ENCODE measurements around the gene PITPNB.

The PITPNB gene

GRCh38 chr22:27845644-27846043 lies 73.4 kb downstream of the PITPNB start:
- H3K4me3 Mint-ChIP-seq, result no peak overlapping the region
- DNase-seq (no peak), ATAC-seq (no peak)
- H3K27me3 Mint-ChIP-seq, result no peaks in the 10 kb centered on the region
- H3K36me3 Mint-ChIP-seq (ENCODE audit: low read depth), result peaks cover 29% of the 10 kb centered on the region
- H3K4me1 Mint-ChIP-seq, result no peaks in the 10 kb centered on the region
- no peak overlapping the region for H3K27ac Mint-ChIP-seq
- no peaks in the 10 kb centered on the region for H3K9me3 Mint-ChIP-seq

DNA sequence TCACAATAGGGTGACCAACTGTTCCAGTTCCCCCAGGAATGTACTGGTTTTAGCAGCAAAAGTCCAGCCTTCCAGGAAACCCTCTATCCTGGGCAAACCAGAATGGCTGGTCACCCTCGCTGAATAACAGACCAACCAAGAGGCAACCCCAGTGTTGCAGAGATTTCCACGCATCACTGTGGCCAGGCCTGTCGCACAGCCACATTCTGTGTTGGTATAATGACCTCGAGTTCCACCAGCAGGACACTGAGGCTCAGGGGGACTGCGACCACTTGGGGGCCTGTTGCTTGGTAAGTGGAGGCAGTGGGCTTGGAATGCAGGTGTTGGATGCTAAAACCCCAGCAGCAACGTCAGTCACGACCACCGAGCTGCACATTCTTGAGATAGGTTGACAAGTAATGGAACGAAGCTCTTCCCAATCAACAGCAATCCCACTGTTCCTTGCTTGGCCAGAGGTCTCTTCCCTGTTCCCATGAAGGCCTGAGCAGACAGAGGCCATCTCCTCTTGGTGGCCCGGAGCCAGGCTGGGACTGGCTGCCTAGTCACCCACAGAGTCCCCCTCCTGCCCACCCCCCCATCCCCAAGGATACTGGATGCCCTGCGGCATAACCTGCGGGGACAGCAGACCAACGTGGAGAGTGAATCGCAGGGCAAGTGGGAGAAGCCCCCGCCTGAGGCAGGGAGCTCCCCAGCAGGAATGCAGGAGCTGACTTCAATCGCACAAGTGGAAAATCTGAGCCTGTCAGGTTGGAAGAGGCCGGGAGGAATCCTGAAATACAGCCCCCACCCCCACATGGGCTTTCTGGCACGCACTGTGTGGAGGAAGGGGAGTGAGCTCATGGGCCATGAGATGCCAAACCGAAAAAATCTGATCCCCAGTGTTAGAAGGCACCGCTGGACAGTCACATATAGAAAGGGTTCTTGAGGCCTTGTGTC lies 74.1 kb downstream of the PITPNB start:
- ATAC-seq, result no peak
- H3K9me3 Mint-ChIP-seq, result no peaks in the 10 kb centered on the region

GRCh38 chr22:27844256-27844655 lies 74.8 kb downstream of the PITPNB start:
- ATAC-seq (no peak), DNase-seq (no peak)
- Mint-ChIP-seq H3K4me1 (no peaks in the 10 kb centered on the region), H3K36me3 (ENCODE audit: low read depth) (peaks cover 27% of the 10 kb centered on the region), H3K27me3 (no peaks in the 10 kb centered on the region), H3K4me3 (no peak overlapping the region), H3K9me3 (no peaks in the 10 kb centered on the region), H3K27ac (no peak overlapping the region)

More for the DNA sequence above, 74.1 kb downstream of the PITPNB start:
- no peak for DNase-seq
- Mint-ChIP-seq H3K27me3 (no peaks in the 10 kb centered on the region), H3K27ac (no peak overlapping the region), H3K4me3 (no peak overlapping the region), H3K36me3 (ENCODE audit: low read depth) (peaks cover 27% of the 10 kb centered on the region), H3K4me1 (no peaks in the 10 kb centered on the region)

DNA sequence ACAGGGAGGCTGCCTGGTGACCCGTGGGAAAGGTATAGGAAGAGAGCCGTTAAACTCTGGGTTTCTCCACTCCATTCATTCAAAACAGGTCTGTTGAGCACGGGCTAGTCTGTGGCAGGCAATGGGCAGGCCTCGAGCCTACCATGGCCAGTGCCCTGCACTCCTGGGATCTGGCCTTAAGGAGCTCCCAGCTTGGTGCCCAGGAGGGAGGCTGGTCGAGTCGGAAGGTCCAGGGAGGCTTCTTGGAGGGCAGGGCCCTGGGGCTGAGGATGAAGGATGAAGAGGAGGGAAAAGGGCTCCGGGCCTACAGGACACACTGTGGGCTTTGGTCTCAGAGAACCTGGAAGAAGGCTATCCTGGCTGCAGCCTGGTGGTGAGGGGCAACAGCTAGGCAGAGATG lies 75.6 kb downstream of the PITPNB start:
- Mint-ChIP-seq H3K27ac (no peak overlapping the region), H3K36me3 (ENCODE audit: low read depth) (peaks cover 26% of the 10 kb centered on the region), H3K27me3 (no peaks in the 10 kb centered on the region), H3K4me1 (no peaks in the 10 kb centered on the region), H3K9me3 (no peaks in the 10 kb centered on the region), H3K4me3 (no peak overlapping the region)
- DNase-seq, result no peak
- no peak for ATAC-seq

DNA sequence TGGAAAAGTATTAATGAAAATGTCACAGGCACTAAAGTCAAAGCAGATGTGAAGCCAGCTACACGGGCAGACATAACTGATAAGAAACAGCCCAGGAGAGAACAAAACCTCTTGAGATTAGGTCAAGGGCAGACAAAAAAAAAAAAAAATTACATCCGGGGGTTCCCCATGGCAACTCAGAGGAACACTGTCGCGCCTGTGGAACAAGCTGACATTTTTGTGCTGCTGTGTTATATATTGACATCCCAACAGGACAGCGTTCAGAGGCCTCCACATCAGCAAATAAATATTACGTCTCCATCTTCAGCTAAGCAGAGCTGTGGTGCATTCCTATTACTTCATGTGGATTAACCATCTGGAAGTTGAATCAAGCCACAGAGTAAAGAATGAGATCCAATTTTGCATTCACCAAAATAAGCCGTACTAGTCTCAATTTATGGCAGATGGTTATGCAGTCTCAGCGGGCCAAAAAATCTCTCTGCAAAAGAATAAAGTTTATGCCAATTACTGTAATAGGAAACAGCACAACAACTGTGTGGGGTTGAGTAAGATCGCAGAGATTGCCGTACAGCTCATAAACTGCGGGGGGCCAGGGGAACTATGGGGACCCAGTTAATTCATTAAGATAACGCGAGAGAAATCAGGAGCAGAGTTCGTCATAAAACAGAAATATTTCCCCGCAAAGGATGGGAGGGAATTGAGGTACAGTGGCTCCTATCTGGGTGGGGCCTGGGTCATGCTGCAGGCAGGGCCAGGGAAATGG lies 76.2 kb downstream of the PITPNB start:
- ATAC-seq (no peak), DNase-seq (no peak)
- peaks cover 3% of the 10 kb centered on the region for H3K9me3 Mint-ChIP-seq
- H3K4me1 Mint-ChIP-seq, result no peaks in the 10 kb centered on the region
- H3K4me3 Mint-ChIP-seq, result no peak overlapping the region
- H3K27ac Mint-ChIP-seq, result peak overlapping the region; percentile 45
- peaks cover 22% of the 10 kb centered on the region for H3K36me3 Mint-ChIP-seq (ENCODE audit: low read depth)
- H3K27me3 Mint-ChIP-seq, result no peaks in the 10 kb centered on the region

DNA sequence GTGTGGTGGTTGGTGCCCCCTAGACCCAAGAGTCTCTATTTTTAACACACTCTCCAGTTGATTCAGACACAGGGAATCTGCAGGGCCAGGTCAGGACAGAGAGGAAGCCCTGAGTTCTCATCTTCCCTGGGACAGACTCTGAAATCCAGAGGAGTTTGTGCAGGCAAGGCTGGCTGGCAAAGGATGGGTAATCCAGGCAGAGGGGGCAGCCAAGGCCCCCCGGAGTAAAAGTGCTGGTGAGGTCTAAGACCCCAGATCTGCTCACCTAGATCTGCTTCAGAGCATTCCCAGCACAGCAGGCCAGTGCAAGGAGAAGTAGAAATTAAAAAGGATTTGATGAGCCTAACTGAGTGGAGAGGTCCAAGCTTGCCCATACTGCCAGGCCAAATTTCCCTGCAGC lies 76.9 kb downstream of the PITPNB start:
- Mint-ChIP-seq H3K4me3 (no peak overlapping the region), H3K27ac (no peak overlapping the region), H3K9me3 (peaks cover 7% of the 10 kb centered on the region), H3K27me3 (no peaks in the 10 kb centered on the region), H3K4me1 (no peaks in the 10 kb centered on the region), H3K36me3 (ENCODE audit: low read depth) (peaks cover 22% of the 10 kb centered on the region)
- no peak for ATAC-seq
- no peak for DNase-seq

DNA sequence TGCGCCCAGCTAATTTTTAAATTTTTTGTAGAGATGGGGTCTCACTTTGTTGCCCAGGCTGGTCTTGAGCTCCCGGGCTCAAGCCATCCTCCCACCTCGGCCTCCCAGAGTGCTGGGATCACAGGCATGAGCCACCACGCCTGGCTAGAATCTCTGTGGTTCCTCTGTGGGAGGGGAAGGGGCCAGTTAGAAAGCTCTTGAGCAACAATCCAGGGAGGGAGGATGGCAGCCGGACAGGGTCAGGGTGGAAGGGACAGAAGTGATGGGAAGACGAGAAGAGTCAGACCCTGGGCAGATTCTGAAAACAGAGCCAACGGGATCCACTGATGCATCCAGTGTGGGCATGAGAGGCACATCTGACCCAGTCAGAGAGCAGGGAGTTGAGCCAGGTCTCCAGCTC lies 78.6 kb downstream of the PITPNB start:
- Mint-ChIP-seq H3K9me3 (peaks cover 7% of the 10 kb centered on the region), H3K27me3 (no peaks in the 10 kb centered on the region), H3K4me1 (no peaks in the 10 kb centered on the region), H3K27ac (no peak overlapping the region), H3K36me3 (ENCODE audit: low read depth) (peaks cover 18% of the 10 kb centered on the region), H3K4me3 (no peak overlapping the region)
- ATAC-seq (no peak), DNase-seq (no peak)

GRCh38 chr22:27839057-27839660 lies 79.9 kb downstream of the PITPNB start:
- peaks cover 18% of the 10 kb centered on the region for H3K36me3 Mint-ChIP-seq (ENCODE audit: low read depth)
- no peak overlapping the region for H3K27ac Mint-ChIP-seq
- H3K27me3 Mint-ChIP-seq, result no peaks in the 10 kb centered on the region
- H3K4me3 Mint-ChIP-seq, result no peak overlapping the region
- H3K9me3 Mint-ChIP-seq, result peaks cover 7% of the 10 kb centered on the region
- ATAC-seq, result no peak
- no peaks in the 10 kb centered on the region for H3K4me1 Mint-ChIP-seq
- no peak for DNase-seq

DNA sequence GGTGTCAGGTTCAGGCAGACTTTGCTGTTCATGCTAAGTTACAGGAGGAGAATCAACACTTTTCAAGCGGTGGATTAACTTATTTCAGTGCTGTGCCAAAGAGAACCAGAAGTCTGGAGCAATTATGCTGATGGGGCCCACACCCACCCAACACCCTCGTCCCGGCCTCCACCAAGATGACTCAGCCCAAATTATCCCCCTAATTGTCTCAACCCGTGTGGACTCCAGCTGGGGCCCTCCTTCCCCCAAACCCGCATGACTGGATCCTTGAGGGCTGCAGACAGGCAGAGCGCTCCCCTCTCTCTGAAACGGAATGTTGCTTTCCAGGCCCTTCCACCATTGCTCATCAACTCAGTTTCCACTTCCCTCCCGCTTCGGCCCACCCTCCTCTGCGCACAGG lies 82.9 kb downstream of the PITPNB start:
- DNase-seq (no peak), ATAC-seq (no peak)
- no peak overlapping the region for H3K4me3 Mint-ChIP-seq
- H3K36me3 Mint-ChIP-seq (ENCODE audit: low read depth), result peaks cover 13% of the 10 kb centered on the region
- H3K27ac Mint-ChIP-seq, result no peak overlapping the region
- no peaks in the 10 kb centered on the region for H3K27me3 Mint-ChIP-seq
- peaks cover 7% of the 10 kb centered on the region for H3K9me3 Mint-ChIP-seq
- H3K4me1 Mint-ChIP-seq, result peaks cover 9% of the 10 kb centered on the region

- DNase-seq, result no peak
- peaks cover 7% of the 10 kb centered on the region for H3K9me3 Mint-ChIP-seq
- peaks cover 9% of the 10 kb centered on the region for H3K4me1 Mint-ChIP-seq
- H3K36me3 Mint-ChIP-seq (ENCODE audit: low read depth), result peaks cover 10% of the 10 kb centered on the region
- H3K4me3 Mint-ChIP-seq, result no peak overlapping the region
- no peaks in the 10 kb centered on the region for H3K27me3 Mint-ChIP-seq
- ATAC-seq, result no peak
- no peak overlapping the region for H3K27ac Mint-ChIP-seq
Observed at GRCh38 chr22:27835446-27835845, 83.6 kb downstream of the PITPNB start.

DNA sequence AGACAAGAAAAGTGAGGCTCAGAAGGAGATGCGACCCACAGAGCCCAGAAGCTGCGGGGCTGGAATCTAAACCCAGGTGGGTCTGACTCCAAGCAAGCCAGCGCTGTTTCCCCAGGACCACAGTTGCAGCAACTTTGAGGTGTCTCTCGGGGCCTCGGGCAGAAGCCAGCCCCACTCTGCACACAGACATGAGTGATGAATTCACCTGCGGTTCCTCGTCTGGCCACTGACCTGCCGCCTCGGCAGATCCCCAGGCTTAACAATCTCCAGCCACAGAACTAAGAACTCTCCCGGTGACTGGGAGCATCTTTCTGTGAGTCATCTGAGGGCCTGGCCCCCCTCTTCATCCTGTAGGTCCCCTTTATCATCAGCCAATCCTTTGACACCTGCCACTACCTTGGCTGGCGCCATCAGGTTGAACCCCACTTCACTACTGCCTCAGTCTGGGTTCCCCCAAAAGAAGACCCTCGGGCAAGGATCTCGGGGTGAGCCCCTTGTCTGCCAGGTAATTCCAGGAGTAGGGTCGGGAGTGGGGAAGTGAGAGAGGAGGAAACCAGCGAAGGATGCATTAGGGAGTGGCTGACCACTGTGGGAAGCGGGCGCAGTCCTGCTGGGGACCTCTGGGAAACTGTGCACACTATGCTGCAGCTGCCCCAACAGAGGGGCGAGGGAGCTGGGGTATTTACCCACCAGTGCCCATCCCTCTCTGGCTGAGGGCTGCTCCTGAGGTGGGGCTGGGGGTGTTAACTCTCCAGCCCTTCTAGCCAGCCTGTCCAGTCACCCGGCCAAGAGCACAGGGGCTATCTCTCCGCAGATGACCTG lies 84.5 kb downstream of the PITPNB start:
- DNase-seq (no peak), ATAC-seq (no peak)
- Mint-ChIP-seq H3K9me3 (peaks cover 7% of the 10 kb centered on the region), H3K27me3 (no peaks in the 10 kb centered on the region), H3K4me1 (peaks cover 9% of the 10 kb centered on the region), H3K36me3 (ENCODE audit: low read depth) (peaks cover 5% of the 10 kb centered on the region), H3K4me3 (no peak overlapping the region), H3K27ac (no peak overlapping the region)

DNA sequence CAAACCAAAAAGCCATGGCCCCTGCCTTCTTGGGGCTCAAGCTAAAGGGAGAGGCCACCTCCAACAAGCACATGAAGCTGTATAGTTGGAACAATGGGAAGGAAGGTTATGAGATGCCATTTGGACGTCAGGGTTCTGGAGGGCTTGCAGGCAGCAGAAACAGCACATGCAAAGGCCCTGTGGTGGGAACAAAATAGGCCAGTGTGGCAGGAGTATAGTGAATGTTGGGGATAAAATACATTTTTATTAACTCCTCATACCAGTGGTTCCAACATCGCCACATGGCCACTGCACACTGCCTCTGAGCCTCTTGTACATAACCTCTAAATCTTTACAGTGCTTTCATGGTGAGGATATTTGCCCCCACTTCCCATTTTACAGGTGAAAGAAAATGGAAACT lies 85.3 kb downstream of the PITPNB start:
- Mint-ChIP-seq H3K36me3 (ENCODE audit: low read depth) (peaks cover 3% of the 10 kb centered on the region), H3K4me1 (peaks cover 9% of the 10 kb centered on the region), H3K9me3 (peaks cover 7% of the 10 kb centered on the region), H3K4me3 (no peak overlapping the region), H3K27ac (no peak overlapping the region), H3K27me3 (no peaks in the 10 kb centered on the region)
- no peak for ATAC-seq
- DNase-seq, result no peak

DNA sequence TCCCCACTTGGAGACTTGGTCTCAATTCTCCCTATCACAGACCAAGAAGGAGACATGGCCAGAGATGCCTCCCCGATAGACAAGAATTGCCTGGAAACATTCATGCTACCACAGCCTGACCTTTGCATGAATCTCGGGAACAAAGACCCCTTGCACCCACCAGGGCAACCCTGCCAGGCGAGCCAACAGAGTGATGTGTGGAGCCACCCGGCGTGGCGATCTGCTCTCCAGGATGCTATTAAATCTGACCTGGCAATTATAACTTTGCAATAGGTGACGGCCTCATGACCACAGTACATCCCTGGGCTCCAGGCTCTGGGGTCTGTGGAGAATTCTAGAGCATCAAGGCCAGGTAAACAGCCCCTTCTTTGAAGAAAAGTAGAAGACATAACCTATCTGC lies 86.5 kb downstream of the PITPNB start:
- no peak for ATAC-seq
- H3K4me1 Mint-ChIP-seq, result peaks cover 9% of the 10 kb centered on the region
- no peak for DNase-seq
- no peak overlapping the region for H3K27ac Mint-ChIP-seq
- H3K4me3 Mint-ChIP-seq, result no peak overlapping the region
- H3K27me3 Mint-ChIP-seq, result no peaks in the 10 kb centered on the region
- no peaks in the 10 kb centered on the region for H3K36me3 Mint-ChIP-seq (ENCODE audit: low read depth)
- peaks cover 1% of the 10 kb centered on the region for H3K9me3 Mint-ChIP-seq

- Mint-ChIP-seq H3K36me3 (ENCODE audit: low read depth) (peaks cover 5% of the 10 kb centered on the region), H3K4me1 (peaks cover 9% of the 10 kb centered on the region), H3K27ac (no peak overlapping the region), H3K27me3 (no peaks in the 10 kb centered on the region), H3K9me3 (no peaks in the 10 kb centered on the region), H3K4me3 (no peak overlapping the region)
- DNase-seq, result no peak
- no peak for ATAC-seq
Observed at GRCh38 chr22:27829620-27830019, 89.4 kb downstream of the PITPNB start.

Measured in activated naive CD8-positive, alpha-beta T cell treated with anti-CD3 and anti-CD28 coated beads, Interleukin-2, amount 50 U/mL, for 24 hours (primary cell).